ENCODE measurements around the gene MICU1.
"Not testable (repeated sequence)": the region's sequence is repeated elsewhere in the genome, so short reads cannot be mapped to it uniquely, and the experiment has no call there.

The MICU1 gene

DNA sequence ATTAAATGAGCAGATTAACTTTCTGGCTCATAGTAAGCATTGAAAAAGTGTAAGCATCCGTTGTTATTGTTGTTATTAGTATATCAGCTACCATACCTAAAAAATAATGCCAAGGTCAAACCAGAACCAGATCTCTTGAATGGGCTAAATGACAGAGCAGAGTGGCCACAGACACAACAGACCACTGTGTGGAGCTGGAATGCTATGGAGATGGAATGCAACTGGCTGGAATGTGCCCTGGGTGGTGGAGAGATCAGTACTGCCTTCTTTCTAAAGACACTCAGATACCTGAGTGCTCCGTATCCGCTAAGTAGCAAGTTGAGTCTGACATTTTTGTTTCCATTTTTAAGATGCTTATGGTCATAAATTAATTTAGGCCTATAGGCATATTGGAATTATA lies 250.7 kb downstream of the MICU1 start:
- DNase-seq: no peak

DNA sequence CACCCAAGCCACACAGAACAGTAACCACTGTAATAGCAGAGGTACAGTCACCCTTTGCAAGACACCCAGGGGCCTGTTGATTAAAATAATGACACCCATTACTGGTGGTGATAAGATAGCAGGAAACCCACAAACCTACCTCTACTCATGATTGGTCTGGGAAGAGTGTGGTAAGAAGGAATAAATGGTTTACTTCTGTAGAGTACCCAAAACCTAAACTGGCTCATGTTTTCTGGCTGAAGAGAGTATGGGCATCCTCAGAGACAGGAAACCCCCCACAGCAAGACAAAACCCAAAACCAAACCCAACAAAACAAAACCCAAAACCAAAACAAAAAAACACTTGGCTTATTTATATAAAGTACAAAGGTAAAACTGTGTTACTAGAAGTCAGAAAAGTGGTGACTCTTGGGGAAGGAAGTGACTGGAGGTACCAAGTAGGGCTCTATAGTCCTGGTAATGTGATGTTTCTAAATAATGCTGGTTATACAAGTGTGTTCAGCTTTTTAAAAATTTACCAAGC lies 255.6 kb downstream of the MICU1 start:
- DNase-seq: no peak

DNA sequence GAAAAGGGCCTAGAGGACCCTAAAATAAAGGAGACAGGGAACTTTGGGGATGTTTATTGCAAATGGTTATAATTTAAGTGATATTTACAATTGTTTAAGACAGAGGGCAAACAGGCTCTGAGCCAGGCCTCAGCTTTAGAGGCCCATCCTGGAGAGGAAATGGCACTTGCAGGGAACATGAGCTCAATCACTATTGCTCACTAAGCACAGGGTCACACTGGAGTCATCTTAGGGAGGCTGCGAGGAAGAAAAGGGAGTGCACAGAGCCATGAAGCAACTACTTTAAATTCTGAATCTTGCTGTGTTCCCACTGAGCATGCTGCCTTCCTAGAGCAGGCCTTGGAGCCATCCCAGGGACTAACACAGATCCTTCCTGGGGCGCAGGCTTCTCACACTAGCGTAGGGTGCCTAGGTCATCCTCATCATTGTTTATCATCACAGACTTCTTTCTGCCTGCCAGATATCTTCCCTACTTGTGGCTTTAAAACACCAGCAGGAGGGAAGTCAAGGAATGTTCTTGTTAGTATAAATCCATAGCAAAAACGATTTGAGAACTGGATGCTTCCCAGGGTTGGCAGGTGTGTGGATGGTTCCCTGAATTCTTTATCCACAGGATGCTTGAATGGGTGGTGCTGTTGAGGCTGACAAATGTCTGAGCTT lies 258.4 kb downstream of the MICU1 start:
- no peak for DNase-seq

DNA sequence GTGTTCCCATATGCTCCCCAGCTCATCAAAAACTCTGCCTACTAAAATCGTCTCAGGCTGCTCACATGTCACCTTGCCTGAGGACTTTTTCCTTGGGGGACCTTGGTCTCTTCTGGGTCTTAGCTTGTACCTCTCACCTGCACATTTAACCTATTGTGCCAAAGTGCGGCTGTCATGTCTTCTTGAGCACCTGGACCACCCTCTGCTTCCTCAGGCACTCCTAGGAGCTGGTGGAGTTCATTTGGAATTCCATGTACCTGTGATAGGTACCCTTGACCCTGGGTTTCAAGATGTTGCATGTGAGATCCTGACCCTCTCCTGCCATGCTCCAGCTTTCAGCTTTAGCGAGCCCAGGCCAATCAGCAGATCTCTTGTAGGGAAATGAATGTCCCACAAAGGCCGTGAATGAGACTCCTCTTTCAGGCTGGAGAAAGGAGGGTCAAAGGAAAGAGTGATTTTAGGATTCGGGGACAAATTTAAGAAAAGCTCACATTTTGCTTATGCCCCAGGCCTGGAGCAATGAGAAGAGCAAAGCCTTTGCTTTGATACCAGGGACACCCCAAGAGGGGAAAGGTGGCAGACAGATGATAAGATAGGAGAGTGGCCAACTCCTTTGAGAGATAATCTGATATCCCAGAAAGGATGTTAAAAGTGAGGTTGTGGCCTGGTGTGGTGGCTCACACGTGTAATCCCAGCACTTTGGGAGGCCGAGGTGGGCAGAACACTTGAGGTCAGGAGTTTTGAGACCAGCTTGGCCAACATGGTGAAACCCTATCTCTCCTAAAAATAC lies 260.6 kb downstream of the MICU1 start:
- no peak for DNase-seq

DNA sequence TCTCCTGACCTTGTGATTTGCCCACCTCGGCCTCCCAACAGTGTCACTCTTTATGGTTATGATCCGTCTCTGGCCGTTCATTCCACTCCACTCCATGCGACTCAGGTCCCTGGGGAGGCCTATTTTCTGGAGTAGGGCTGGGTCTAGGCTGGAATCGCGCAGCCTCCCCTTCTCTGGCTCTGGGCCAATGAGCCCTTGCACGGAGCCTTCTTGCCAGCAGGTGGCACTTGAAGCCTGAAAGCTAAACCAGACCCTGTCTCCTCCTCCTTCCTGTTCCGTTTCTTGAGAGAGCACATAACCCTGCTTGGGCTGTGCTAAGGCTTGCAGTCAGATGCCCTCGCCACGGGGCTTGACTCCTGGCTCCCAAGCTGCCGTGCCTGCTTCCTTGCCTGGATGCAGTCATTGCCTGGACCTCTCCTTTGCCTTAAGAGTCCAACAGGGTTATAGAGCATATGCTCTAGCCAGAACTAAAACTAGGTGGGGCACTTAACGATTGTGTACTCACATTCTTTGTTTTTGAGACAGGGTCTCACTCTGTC lies 261.6 kb downstream of the MICU1 start:
- DNase-seq: peak; percentile 86

DNA sequence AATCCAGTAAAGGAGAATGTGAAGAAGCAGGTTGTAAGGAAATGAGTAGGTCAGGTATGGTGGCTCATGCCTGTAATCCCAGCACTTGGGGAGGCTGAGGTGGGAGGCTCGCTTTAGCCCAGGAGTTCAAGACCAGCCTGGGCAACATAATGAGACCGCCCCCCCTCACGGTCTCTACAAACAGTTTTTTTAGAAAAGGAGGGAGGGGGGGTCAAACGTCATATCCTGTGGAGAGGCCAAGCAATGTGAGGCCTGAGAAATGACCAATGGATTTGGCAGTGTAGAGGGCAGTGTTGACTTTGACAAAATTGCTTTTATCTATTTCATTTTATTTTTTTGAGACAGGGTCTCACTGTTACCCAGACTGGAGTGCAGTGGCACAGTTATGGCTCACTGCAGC lies 268.9 kb downstream of the MICU1 start:
- no peak for DNase-seq

DNA sequence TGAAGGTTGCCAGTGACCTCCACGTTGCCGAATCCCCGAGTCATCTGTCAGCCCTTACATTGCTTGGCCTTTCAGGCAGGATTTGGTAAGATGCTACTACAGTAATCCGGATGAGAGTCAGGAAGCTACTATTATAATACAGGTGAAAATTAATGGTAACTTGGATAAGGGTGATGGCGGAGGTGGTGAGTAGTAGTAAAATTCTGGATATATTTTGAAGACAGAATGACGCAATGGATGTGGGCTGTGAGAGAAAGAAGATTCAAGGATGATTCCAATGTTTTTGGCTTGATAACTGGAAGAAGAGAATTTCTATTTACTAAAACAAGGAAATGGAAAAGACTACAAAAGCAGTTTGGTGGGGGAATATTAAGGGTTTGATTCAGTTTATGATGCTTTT lies 269.8 kb downstream of the MICU1 start:
- no peak for DNase-seq

DNA sequence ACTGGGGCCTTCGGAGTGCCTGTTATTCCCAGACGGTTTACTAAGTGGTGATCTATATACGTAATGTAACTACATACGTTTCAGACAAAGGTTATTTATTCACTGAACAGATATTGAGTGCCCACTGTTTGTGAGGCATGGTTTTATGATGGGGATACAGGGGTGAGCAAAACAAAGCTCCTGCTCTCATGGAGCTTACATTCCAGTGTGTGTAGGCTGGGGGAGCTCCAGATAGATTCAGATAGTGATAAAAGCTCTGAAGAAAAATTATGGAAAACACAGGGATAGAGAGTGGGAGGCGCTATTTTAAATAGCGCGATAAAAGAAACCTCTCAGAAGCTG lies 270.7 kb downstream of the MICU1 start:
- DNase-seq: no peak

DNA sequence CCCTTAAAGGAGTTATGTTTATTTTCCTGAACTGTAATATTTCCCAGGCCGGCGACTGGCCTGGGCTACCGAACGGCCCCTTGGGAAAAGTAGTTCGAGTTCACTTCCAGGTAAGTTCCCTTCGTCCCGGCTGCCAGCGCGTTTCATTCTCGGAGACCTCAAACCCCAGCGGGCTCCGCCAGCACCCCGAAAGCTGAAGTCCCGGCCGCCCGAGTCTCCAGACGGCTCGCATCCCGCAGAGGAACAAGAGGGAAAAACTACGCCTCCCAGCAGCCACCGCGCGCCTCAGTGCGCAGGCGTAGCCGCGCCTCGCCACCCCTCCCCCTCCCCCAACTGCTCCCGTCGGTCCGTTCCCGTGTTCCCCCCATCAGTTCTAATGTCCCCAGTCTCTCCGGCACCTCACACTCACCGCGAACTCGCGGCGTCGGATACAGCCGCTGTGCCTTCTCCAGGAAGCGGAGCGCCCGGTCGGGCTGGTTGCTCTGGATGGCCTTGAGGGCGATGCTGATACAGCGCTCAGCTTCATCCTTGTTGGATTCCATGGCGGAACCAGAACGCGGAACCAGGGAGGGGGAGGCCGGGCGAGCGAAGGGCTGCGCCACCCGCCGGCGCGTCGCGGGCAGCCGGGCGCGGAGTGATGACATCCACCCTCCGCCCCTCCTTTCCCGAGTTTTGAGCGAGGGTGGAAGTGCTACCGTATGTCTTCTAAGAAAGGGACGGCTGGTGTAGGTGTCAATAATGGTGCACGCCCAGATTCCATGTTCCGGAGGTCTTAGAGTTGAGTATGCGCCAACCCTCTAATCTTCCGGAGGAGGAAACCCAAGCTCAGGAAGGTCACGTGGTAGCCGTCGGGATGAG lies 271.3 kb downstream of the MICU1 start, which contains the start of gene DNAJB12:
Gene DNAJB12, minus strand, starts transcription at position 564 of the 858 bp plus-strand sequence. Its CDS starts 22 bp downstream, at position 542.
- peak; percentile 91 for DNase-seq

DNA sequence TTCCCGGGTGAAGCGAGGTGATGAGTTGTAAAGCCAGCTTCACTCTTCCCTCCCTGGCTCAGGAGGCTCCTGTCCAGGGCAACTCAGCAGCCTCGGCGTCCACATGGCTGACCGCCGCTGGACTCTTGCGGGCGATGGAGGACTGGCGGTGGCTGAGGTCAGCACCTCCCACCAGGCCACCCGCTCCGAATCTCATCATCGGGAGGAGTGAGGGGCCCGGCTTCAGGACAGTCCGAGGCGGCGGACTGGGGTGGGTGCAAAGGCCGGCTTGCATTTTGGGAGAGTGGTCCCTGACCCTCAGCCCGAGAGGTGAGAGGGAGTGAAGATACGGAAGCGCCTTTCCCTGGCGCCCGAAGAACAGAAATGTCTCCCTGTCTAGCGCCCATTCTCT lies 271.9 kb downstream of the MICU1 start:
- DNase-seq: no peak

DNA sequence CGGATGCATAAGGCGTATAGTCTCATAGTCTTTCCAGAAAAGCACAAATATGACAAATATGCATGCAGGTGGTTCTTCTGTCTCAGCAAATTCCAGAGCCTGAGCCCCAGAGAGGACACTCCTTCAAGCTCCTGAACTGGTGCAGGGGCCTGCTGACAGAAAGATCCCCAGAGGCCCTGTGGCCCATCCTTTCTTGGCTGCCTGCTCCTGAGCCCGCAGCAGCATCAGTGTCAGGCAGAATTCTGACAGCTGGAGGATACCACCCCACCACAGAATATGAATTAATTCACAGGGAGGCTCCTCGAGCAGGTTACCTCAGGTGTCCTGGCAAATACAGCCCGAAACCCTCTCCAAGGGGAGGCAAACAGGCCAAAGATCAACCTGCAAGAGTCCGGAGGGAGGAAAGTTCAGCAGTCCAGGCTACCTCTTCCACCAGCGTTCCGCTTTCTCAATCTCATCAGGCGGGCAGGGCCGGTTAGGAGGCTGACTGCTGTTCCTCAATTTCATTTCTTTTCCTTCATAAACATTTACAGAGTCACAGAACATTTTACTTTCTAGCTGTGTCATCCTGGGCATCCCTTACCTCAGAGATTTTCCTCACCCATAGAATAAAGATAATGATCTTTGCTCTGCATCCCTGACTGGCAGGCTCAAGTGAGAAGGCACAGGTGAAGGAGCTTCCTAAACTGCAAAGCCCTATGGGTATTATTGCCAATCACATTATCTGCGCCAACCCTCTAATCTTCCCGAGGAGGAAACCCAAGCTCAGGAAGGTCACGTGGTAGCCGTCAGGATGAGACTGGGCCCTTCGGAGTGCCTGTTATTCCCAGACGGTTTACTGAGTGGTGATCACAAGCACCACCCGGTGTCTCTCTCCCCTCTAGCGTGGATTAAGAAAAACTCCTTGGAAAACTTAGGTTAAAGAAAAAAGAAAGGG lies 272.6 kb downstream of the MICU1 start:
- no peak for DNase-seq

DNA sequence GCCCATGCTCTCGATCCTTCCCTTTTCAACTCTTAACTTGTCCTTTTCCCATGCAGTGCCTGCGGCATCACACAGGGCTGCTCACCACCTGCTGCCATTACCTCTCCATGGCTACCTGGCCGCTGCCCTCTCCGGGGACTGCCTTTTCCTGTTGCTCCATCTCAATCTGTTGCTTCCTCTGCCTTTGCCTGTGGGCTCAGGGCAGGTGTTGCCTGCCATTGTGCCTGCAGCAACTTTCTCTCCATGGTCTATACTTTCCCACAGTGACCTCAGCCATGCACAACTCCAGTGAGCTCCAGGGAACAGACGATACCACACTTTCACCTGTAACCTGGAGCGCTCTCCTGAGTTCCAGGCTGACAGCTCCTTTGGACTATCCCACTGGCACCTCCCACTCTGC lies 274.4 kb downstream of the MICU1 start:
- DNase-seq: no peak

DNA sequence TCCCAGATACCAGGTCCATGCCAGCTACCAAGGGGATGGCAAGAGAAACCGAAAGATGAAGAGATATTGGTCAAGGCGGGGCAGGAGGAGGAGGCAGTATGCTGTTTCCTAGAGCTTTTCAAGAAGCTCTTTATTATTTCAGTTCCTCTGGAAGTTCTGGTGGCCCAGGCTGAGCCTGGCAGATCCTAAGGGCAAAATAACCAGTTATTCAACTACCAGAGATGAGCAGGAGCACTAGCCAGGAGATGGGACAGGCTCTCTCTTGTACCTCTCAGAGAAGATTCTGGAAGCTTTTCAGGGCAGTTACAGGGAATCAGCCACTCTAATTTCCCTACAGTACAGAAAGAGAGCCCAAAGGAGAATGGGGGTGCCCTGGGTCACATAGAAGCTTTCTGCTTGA lies 276.4 kb downstream of the MICU1 start:
- no peak for DNase-seq

DNA sequence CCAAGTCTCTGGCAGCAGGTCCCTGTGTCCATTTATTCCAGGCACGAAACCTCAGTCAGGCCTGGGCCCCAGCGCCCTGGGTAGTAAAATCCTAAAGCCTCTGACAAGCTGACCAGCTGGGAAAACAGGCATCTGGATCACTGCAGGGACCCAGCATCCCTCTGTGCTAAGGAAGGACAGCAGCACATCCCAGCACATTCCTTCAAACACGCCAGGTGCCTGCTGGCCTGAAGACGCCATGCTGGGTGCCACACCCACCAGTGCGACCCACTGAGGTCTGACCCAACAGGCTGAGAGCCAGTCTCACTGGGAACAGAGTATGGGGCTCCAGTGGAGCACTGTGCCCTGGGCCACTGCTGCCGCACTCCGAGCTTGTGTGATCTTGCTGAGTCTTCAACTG lies 277.6 kb downstream of the MICU1 start:
- DNase-seq: no peak

DNA sequence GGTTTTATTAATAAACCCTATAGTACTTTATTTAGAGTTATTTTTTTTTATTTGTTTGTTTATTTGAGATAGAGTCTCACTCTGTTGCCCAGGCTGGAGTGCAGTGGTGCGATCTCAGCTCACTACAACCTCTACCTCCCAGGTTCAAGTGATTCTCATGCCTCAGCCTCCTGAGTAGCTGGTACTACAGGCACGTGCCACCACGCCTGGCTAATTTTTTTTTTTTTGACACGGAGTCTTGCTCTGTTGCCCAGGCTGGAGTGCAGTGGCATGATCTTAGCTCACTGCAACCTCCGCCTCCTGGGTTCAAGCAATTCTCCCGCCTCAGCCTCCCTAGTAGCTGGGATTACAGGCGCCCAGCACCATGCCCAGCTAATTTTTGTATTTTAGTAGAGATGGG lies 279.8 kb downstream of the MICU1 start:
- not testable (repeated sequence) for DNase-seq

DNA sequence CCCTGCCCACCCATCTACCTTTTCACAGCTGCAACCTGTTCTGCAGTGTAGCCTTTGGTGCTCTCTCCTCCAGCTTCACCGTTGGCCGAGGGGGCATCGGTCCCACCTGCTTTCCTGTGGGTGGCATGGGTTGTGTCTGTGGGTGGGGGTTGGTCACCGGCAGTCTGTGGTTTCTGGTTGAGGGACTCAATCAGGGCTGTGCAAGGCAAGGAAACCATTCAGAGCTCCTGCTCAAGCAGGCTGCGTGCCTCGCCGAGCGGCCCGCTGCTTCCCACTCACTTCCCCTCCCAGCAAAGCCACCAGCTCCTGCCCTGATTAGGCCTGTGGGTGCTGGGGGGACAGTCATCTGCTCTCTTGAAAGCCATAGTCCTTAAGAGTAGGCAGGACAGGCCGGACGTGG lies 280.9 kb downstream of the MICU1 start:
- no peak for DNase-seq

DNA sequence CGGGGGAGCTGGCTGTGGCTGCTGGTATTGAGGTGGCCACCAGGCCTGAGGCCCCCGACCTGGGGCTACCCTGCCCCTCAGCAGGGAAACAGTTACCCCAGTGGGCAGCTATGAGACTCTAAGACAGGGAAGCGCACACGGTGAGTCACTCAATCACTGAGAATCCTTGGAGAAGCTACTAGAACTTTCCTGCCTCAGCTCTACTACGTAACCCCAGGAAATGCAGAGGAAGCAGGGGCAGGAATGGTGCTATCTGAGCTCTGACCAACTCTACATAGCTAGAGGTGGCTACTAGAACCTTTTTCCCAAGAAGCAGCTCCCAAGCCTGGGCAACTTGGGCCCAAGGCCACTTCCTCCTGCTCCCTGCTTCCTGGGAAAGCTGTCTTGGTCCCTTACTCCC lies 283.0 kb downstream of the MICU1 start:
- DNase-seq: no peak

DNA sequence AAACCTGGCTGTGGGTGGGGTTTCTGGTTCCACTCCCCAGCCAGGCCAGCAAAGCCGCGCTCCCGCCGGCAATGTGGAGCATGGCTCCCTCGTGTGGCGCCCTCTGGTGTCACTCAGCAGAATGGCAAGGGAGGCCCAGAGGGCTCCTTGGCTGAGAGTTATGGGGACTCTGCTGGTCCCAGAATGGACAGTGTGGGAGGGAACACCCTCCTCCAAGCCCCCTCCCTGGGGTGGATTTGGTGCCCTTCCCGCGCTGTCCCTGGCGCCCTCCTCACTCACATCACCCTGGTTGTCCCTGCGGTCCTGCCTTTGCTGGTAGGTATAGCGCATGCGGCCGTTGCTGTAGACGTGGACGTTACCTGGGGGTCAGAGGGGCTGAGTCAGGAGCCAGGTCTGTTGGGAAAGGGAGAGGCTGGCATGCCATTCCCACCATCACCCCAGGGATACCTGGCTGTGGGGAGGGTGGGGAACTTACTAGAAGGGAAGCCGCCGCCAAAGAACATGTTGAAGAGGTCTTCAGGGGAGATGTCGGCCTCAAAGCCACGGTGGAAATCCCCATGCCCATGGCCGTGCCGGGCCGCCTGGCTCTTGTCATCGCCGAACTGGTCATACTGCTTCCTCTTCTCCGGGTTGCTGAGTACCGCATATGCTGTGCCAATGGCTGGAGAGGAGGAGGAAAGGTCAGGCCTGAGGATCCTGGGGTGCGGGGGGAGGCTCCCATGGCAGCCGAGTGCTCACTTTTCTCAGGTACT lies 285.2 kb downstream of the MICU1 start:
- DNase-seq: peak; percentile 69

DNA sequence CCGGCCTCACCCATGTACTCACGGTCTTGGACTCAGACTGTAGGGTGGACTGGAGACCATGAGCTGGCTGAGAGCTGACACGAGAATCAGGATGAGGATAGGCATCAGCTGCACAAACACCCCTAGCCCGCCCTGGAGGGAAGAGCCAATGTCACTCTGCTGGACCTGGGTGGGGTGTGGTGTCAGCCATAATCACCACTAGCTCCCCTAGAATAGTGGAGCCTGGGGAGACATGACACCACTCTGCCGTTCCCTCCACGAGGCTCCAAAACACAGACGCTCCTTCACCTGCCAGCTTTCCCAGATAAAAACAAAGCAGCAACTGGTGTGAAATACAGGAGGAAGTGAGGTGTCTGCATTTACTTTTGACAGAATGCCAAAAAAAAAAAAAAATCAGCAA lies 287.7 kb downstream of the MICU1 start:
- DNase-seq: no peak

DNA sequence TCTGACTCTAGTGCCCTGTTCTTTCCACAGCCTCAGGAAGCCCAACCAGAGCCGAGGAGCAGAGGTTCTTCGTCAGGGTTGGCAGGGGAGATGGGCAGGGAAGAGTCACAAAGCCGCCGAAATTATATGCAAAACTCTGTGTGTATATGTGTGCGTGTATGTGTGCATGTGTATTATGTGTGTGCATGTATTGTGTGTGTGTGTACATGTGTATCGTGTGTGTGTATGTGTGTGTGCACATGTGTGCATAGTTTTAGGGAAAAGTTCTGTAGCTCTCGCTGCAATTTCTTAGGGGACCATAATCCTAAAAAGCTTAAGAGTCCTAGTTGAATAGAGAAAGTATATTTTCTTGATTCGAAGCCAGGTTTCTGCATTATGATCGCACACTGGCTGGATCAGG lies 288.2 kb downstream of the MICU1 start:
- no peak for DNase-seq

DNA sequence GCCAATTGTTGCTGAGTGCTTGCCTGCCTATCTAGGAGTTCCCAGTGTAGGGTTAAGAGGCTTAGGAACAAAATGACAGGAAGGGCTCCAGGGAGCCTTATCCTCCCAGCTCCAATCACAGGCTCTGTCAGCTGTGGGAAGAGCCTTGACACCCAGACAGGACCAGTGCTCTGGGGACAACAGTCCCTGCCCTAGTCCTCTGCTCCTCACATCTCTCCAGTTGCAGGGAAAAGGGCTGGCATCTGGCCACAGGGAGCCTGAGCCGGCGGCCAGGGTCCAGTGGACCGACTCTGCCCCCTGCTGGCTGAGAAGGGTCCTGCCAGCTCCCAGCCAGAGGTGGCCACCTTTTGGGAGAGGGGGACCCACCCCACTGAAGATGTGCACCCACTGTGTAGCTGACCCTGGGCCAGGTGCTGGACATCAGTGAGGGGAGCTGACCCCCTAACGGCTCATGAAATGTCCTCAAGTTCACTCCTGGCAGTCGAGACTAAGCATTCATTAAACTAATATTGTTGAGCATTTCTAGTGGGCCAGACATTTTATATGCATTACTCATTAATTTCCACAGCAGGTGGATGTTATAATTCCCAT lies 288.7 kb downstream of the MICU1 start:
- DNase-seq: peak; percentile 49
